ENCODE data around the gene SLC39A7. TPM values are rescaled to one million over a fixed set of nuclear protein-coding genes. Genes with fewer than 3 reads are reported as not detected.
A peak's percentile ranks its signal among the peaks of the same experiment; 100 is the strongest.

SLC39A7 gene
- polyA plus RNA-seq, 2 of the 4 experiments (the other 2 are of a cell fraction): 59.0 to 122 TPM

DNA sequence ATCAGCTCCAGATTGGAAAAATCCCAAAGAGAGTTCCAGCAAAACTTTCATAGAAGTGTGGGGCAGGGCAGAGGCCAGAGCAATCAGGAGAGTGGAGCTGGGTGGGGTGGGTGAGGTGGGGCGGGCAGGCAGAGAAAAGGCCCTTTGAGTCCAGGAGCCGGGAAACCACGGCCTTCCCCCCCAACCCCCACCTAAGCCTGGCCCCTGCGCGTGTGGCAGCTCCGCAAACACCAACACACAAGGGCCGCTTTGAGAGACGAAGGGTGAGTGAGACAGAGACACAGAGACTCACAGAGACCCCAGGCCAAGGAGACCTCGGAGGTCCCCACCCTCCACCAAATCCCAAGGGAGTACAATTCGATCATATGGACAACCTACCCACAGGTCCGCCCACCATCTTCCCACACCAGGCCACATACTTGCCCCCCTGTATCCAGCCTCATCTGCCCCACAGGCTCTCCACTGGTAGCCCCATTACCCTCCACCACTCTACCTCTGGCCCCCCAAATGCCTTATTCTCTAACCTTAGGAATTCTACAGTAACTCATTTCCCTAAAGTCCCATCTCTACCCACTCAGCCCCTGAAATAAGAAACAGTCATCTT, 10.1 kb upstream of the SLC39A7 start:
- Histone ChIP-seq H3K4me2 (no peak overlapping the region), H3K4me1 (no peaks in the 10 kb centered on the region), H3K4me3 (no peak overlapping the region), H3K27ac (no peak overlapping the region), H3K9me3 (no peaks in the 10 kb centered on the region)
- ChIA-PET CTCF (interaction anchor here (0.6 to 1.4 kb wide), 3 partner anchors 29 to 98 kb away, joined by 3 to 4 read pairs (median 3); partner anchors contain the start of gene WDR46), POLR2A (no interaction called here)
- 88% methylated on average over 8 of the region's 11 CpGs for whole genome bisulfite sequencing (ENCODE audit: missing lambda C conversion rate)
- ATAC-seq (no peak), DNase-seq (ENCODE audit: low read depth in 1 of 2, low spot score in 1 of 2) (no peak), FAIRE-seq (no peak)
- TF ChIP-seq, protein P1, sequence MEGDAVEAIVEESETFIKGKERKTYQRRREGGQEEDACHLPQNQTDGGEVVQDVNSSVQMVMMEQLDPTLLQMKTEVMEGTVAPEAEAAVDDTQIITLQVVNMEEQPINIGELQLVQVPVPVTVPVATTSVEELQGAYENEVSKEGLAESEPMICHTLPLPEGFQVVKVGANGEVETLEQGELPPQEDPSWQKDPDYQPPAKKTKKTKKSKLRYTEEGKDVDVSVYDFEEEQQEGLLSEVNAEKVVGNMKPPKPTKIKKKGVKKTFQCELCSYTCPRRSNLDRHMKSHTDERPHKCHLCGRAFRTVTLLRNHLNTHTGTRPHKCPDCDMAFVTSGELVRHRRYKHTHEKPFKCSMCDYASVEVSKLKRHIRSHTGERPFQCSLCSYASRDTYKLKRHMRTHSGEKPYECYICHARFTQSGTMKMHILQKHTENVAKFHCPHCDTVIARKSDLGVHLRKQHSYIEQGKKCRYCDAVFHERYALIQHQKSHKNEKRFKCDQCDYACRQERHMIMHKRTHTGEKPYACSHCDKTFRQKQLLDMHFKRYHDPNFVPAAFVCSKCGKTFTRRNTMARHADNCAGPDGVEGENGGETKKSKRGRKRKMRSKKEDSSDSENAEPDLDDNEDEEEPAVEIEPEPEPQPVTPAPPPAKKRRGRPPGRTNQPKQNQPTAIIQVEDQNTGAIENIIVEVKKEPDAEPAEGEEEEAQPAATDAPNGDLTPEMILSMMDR (IDR thresholded peaks at IDR 0.05): no peak
- no peak for TF ChIP-seq MAZ (IDR thresholded peaks at IDR 0.05; ENCODE audit: borderline replicate concordance, low read depth, low read length)

DNA sequence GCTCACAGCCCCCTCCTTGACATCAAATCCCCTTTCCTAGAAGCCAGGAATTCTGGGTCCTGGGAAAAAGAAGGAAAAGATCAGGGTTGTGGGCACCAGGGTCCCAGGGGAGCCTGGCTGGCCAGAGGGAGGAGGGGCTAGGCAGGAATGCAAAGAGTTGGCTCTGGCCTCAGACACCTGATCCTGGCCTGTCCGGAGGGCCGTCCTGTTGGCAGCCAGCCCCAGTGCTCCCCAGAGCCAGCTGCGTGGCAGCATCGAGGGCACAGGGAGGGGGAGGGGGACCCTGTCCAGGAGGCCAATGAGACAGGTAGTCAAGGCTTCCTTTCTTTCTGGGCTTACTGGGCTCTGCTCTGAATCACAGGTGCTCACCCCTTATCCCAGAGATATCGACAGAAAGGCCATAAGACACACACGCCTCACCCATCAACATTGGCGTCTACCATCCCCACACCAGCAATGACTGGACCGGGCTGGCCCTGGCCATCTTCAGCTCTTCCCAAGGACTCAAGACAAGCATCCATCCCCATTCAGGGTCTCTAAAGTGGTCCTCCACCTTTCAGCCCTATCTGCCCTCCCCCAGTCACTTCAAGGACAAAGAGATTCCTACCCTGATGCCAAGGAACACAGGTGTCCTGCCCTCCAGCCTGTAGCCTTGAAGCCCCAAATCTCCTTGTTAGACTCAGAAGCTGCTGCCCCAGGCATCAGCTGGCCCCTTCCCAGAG, 9.1 kb upstream of the SLC39A7 start:
- Histone ChIP-seq H3K4me1 (no peaks in the 10 kb centered on the region), H3K4me2 (no peak overlapping the region), H3K27ac (no peak overlapping the region), H3K9me3 (no peaks in the 10 kb centered on the region), H3K4me3 (no peak overlapping the region)
- no peak for FAIRE-seq
- ATAC-seq: peak in 1 of 2 experiments; percentile 36; a peak in 4 of 6 replicates
- 64% methylated on average over 7 of the region's 8 CpGs for WGBS (ENCODE audit: missing lambda C conversion rate)
- ChIA-PET CTCF (interaction anchor here (1.0 kb wide), 1 partner anchor 19 kb away, joined by 4 read pairs; no protein-coding TSS in a partner anchor), POLR2A (no interaction called here)
- DNase-seq (ENCODE audit: low read depth in 1 of 2, low spot score in 1 of 2): no peak
- TF ChIP-seq SREBF2 (IDR thresholded peaks at IDR 0.05) (no peak), ESRRA (IDR thresholded peaks at IDR 0.05; ENCODE audit: borderline replicate concordance, low read length) (no peak), CHD4 (IDR thresholded peaks at IDR 0.05; ENCODE audit: borderline replicate concordance) (no peak), ZSCAN20 (CRISPR knock-in tag; IDR thresholded peaks at IDR 0.05) (no peak), HOXB13 (CRISPR knock-in tag; IDR thresholded peaks at IDR 0.05; ENCODE audit: low read depth) (no peak), PHF8 (IDR thresholded peaks at IDR 0.05; ENCODE audit: borderline replicate concordance, low read depth) (no peak), CEBPB (IDR thresholded peaks at IDR 0.05) (no peak), KDM5A (IDR thresholded peaks at IDR 0.05) (no peak), RCOR1 (IDR thresholded peaks at IDR 0.05; ENCODE audit: low read depth, low read length) (no peak), TP53 (CRISPR knock-in tag; IDR thresholded peaks at IDR 0.05) (no peak), FOSL2 (IDR thresholded peaks at IDR 0.05) (no peak), FOSL2 (CRISPR knock-in tag; IDR thresholded peaks at IDR 0.05) (no peak), HOXA7 (CRISPR knock-in tag; IDR thresholded peaks at IDR 0.05) (no peak)
- TF ChIP-seq, protein P2, sequence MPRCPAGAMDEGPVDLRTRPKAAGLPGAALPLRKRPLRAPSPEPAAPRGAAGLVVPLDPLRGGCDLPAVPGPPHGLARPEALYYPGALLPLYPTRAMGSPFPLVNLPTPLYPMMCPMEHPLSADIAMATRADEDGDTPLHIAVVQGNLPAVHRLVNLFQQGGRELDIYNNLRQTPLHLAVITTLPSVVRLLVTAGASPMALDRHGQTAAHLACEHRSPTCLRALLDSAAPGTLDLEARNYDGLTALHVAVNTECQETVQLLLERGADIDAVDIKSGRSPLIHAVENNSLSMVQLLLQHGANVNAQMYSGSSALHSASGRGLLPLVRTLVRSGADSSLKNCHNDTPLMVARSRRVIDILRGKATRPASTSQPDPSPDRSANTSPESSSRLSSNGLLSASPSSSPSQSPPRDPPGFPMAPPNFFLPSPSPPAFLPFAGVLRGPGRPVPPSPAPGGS (IDR thresholded peaks at IDR 0.05): no peak
- TF ChIP-seq, protein P3, sequence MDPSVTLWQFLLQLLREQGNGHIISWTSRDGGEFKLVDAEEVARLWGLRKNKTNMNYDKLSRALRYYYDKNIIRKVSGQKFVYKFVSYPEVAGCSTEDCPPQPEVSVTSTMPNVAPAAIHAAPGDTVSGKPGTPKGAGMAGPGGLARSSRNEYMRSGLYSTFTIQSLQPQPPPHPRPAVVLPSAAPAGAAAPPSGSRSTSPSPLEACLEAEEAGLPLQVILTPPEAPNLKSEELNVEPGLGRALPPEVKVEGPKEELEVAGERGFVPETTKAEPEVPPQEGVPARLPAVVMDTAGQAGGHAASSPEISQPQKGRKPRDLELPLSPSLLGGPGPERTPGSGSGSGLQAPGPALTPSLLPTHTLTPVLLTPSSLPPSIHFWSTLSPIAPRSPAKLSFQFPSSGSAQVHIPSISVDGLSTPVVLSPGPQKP (IDR thresholded peaks at IDR 0.05; ENCODE audit: low read depth, low read length): no peak
- TF ChIP-seq, protein P1 (IDR thresholded peaks at IDR 0.05): no peak
